K562 (cell line): Measurements from ENCODE around the gene GPR108. TPM values are rescaled to one million over a fixed set of nuclear protein-coding genes. Genes with fewer than 3 reads are reported as not detected.

ENCODE experiments used
- ATF7 ChIP-seq: fragments of 450-650 bp; IDR thresholded peaks from 2 replicates; pipeline ENCODE4 v1.7.1; 2014; ENCODE audit warnings: mild to moderate bottlenecking, moderate library complexity
- CC2D1A ChIP-seq: fragments of 450-650 bp; IDR thresholded peaks from 2 replicates; pipeline ENCODE4 v1.6.1; 2017; ENCODE audit warnings: mild to moderate bottlenecking
- E2F6 ChIP-seq, 2 experiments: IDR thresholded peaks; 2 replicates each; pipeline ENCODE4 v1.6.1; 2011; ENCODE audit warnings: borderline replicate concordance in 1 of 2, control low read depth in 1 of 2, low read depth in 1 of 2, low read length in 1 of 2, mild to moderate bottlenecking in 1 of 2, mixed read lengths in 1 of 2, moderate library complexity in 1 of 2; ENCODE audit not compliant: insufficient read depth in 1 of 2, insufficient read length in 1 of 2, poor library complexity in 1 of 2, severe bottlenecking in 1 of 2; ENCODE audit errors: extremely low read depth in 1 of 2
- GATAD2A ChIP-seq: fragments of 450-650 bp; IDR thresholded peaks from 2 replicates; pipeline ENCODE4 v1.6.1; 2017
- HDAC8 ChIP-seq: fragments of 450-650 bp; IDR thresholded peaks from 2 replicates; pipeline ENCODE4 v1.6.1; 2016; ENCODE audit warnings: mild to moderate bottlenecking, missing genetic modification characterization, moderate library complexity, missing compliant biosample characterization
- HOXB6 ChIP-seq: fragments of 250-450 bp; sonication (Bioruptor Pico); IDR thresholded peaks from 2 replicates; pipeline ENCODE4 v1.5.1; 2022; ENCODE audit warnings: mild to moderate bottlenecking, borderline replicate concordance
- KHSRP ChIP-seq: fragments of 450-650 bp; IDR thresholded peaks from 2 replicates; pipeline ENCODE4 v1.6.1; 2017
- KLF1 ChIP-seq: fragments of 450-650 bp; IDR thresholded peaks from 2 replicates; pipeline ENCODE4 v1.6.1; 2016; ENCODE audit warnings: missing genetic modification characterization, missing compliant biosample characterization
- MEF2D ChIP-seq: conservative IDR thresholded peaks from 2 replicates; pipeline ENCODE4 v1.6.1; 2016; ENCODE audit warnings: low read depth, missing genetic modification characterization, missing compliant biosample characterization
- POLR2G ChIP-seq: fragments of 200-400 bp; formaldehyde crosslinking; IDR thresholded peaks from 2 replicates; pipeline ENCODE4 v1.6.1; 2017; ENCODE audit warnings: low read depth, mild to moderate bottlenecking, antibody characterized with exemption, low read length, moderate library complexity
- RBM39 ChIP-seq: fragments of 200-400 bp; formaldehyde crosslinking; optimal IDR thresholded peaks from 2 replicates; pipeline ENCODE3; 2018; ENCODE audit warnings: low read depth, low read length
- RHOXF2B ChIP-seq: fragments of 250-450 bp; sonication (Bioruptor Pico); conservative IDR thresholded peaks from 2 replicates; pipeline ENCODE4 v1.5.1; 2021
- RREB1 ChIP-seq: fragments of 250-450 bp; sonication (Bioruptor Pico); IDR thresholded peaks from 2 replicates; pipeline ENCODE4 v1.4.0; 2020
- SRF ChIP-seq, 2 experiments: fragments of 250-450, 450-650 bp in 1 of 2; sonication (Bioruptor Pico) in 1 of 2; sonication (generic) in 1 of 2; formaldehyde crosslinking; IDR thresholded peaks; 2 replicates each; pipeline versions ENCODE4 v1.5.0 to v1.5.1; 2020 to 2022; ENCODE audit warnings: mild to moderate bottlenecking in 1 of 2, missing genetic modification reagents in 1 of 2
- TCF7 ChIP-seq: sonication (generic); IDR thresholded peaks from 2 replicates; pipeline ENCODE4 v1.6.1; 2016; ENCODE audit warnings: antibody characterized with exemption, borderline replicate concordance
- ZBTB17 ChIP-seq: fragments of 450-650 bp; formaldehyde crosslinking; IDR thresholded peaks from 2 replicates; pipeline ENCODE4 v1.4.0; 2020; ENCODE audit warnings: mild to moderate bottlenecking
- ZNF740 ChIP-seq, 3 experiments: fragments of 200-800 bp in 1 of 3; sonication (Bioruptor generic) in 1 of 3; sonication (generic) in 1 of 3; formaldehyde crosslinking in 1 of 3; IDR thresholded peaks; 2 replicates each; pipeline versions ENCODE4 v1.6.1 to v1.8.0; 2016 to 2022; ENCODE audit warnings: mild to moderate bottlenecking in 2 of 3, missing compliant biosample characterization in 2 of 3, missing genetic modification characterization in 2 of 3, missing genetic modification reagents in 1 of 3
- ZSCAN32 ChIP-seq: fragments of 450-650 bp; formaldehyde crosslinking; IDR thresholded peaks from 2 replicates; pipeline ENCODE4 v1.4.0; 2020; ENCODE audit warnings: mild to moderate bottlenecking, moderate library complexity
- polyA plus RNA-seq, 8 experiments: library from polyadenylated mRNA; depleted of rRNA in 4 of 8; stranded (reverse) in 5 of 8; unstranded in 3 of 8; fragments of >200 nt; fragmentation: Nextera tagmentation in 2 of 8; fragmentation: Illumina TruSeq in 1 of 8; extraction: Ambion mirVana in 2 of 8; extraction: Trizol in 1 of 8; gene quantifications; 2 replicates each; pipeline versions ENCODE4 v1.2.1 to v1.2.3, GENCODE V29; 2011 to 2014; ENCODE audit warnings: inconsistent platforms in 1 of 8, missing spikeins in 1 of 8
- total RNA-seq, 7 experiments: library from RNA; depleted of rRNA in 6 of 7; stranded (reverse); fragments of >200 nt in 6 of 7; fragmentation: Illumina TruSeq in 2 of 7; extraction: Trizol in 2 of 7; gene quantifications; 2 replicates each; pipeline versions ENCODE4 v1.2.1 to v1.2.3, GENCODE V29; 2011 to 2021; ENCODE audit warnings: low replicate concordance in 1 of 7

Gene GPR108
- total and polyA plus RNA-seq, 9 of the 15 experiments (the other 6 are each of a cell fraction or from before 2014, with no cell fraction given), result 2.4 to 33.2 (median 24.4) TPM

- no peak for TF ChIP-seq POLR2G
- no peak for TF ChIP-seq KHSRP
- TF ChIP-seq CC2D1A, result no peak
- TF ChIP-seq KLF1 (tag), result 0 out of 2 replicates have a peak, but pooled peaks have one; percentile 16
- TF ChIP-seq HOXB6 (CRISPR knock-in tag), result no peak
- TF ChIP-seq SRF (CRISPR knock-in tag; IDR thresholded peaks at IDR 0.05), result peak in 1 of 2 experiments; percentile 60; a peak in 1 of 4 replicates
- no peak for TF ChIP-seq RBM39
- TF ChIP-seq MEF2D, result no peak
- TF ChIP-seq ZNF740 (CRISPR knock-in tag; IDR thresholded peaks at IDR 0.05), result peak; percentile 93
- peak in 1 of 2 experiments; percentile 84; a peak in 2 of 4 replicates for TF ChIP-seq ZNF740 (tag; IDR thresholded peaks at IDR 0.05)
- TF ChIP-seq ZBTB17, result no peak
- 0 out of 2 replicates have a peak, but pooled peaks have one; percentile 24 for TF ChIP-seq ATF7
- TF ChIP-seq RHOXF2B (CRISPR knock-in tag), result peak; percentile 41; the same call in 1 of the 2 replicates
- TF ChIP-seq ZSCAN32 (CRISPR knock-in tag), result no peak
- no peak for TF ChIP-seq HDAC8 (tag)
- no peak for TF ChIP-seq E2F6 (IDR thresholded peaks at IDR 0.05; ENCODE audit: borderline replicate concordance in 1 of 2, extremely low read depth in 1 of 2, insufficient read depth in 1 of 2, insufficient read length in 1 of 2, low read depth in 1 of 2, low read length in 1 of 2, poor library complexity in 1 of 2, severe bottlenecking in 1 of 2)
- 0 out of 2 replicates have a peak, but pooled peaks have one; percentile 32 for TF ChIP-seq TCF7
- TF ChIP-seq RREB1 (CRISPR knock-in tag), result no peak
- TF ChIP-seq GATAD2A, result no peak
Measured at GRCh38 chr19:6718741-6719539, 18.4 kb downstream of the GPR108 start (continued).
